GM12878 (cell line): ENCODE data around the gene ENGASE. TPM values are rescaled to one million over a fixed set of nuclear protein-coding genes. Genes with fewer than 3 reads are reported as not detected.

Experiments used
- ATAC-seq: fragments of 200-7000 bp; cut with Tn5 transposase; 3 replicates; pipeline ENCODE4 v1.9.1; 2020; ENCODE audit warnings: mild to moderate bottlenecking, moderate library complexity
- BruUV-seq: library from RNA; stranded (reverse); fragments of 400-500 nt; replicated peaks from 2 replicates; lab custom pipeline; 2021; lab: Mats Ljungman, UMichigan
- CTCF ChIA-PET: fragments of 300-600 bp; sonication (Branson Sonifier 250); formaldehyde crosslinking; extraction: SDS; loops from one replicate; lab custom pipeline; 2021; ENCODE audit warnings: inconsistent platforms; lab: Yijun Ruan, JAX
- POLR2A ChIA-PET: fragments of 350-600 bp; formaldehyde crosslinking; extraction: SDS; loops from one replicate; lab custom pipeline; 2021; ENCODE audit warnings: inconsistent platforms; lab: Charles Lee
- RAD21 ChIA-PET: fragments of 300-600 bp; sonication (Branson Sonifier 250); formaldehyde crosslinking; loops from one replicate; lab custom pipeline; 2023; ENCODE audit warnings: antibody characterized with exemption; ENCODE audit not compliant: unreplicated experiment; lab: Charles Lee
- SMC1A ChIA-PET: fragments of 300-600 bp; sonication (Branson Sonifier 250); formaldehyde crosslinking; loops from one replicate; lab custom pipeline; 2023; ENCODE audit not compliant: unreplicated experiment, uncharacterized antibody; lab: Charles Lee
- DNase-seq: peaks from one replicate; pipeline ENCODE4 v3.0.0-alpha.2; 2011; ENCODE audit warnings: low read depth, low spot score
- FAIRE-seq: peaks from 3 replicates; lab custom pipeline; 2011; peaks lifted over from hg19 to GRCh38; lab: Jason Lieb, UNC
- H2AFZ ChIP-seq: 2 replicates; pipeline ENCODE4 v1.6.0; 2011; ENCODE audit warnings: low read depth, low read length, control low read depth; ENCODE audit not compliant: control insufficient read depth
- H3K27ac ChIP-seq: 2 replicates; pipeline ENCODE4 v1.5.1; 2011; ENCODE audit warnings: control low read depth; ENCODE audit not compliant: control insufficient read depth, insufficient read depth
- H3K27me3 ChIP-seq, 2 experiments: replicated peaks in 1 of 2; 2 replicates each; pipeline versions ENCODE4 v1.6.0 to v1.6.1; 2011; ENCODE audit warnings: low read length in 1 of 2; ENCODE audit not compliant: control insufficient read depth in 2 of 2, insufficient read depth in 2 of 2
- H3K36me3 ChIP-seq, 2 experiments: 2 replicates each; pipeline ENCODE4 v1.5.1; 2011; ENCODE audit warnings: low read length in 1 of 2; ENCODE audit not compliant: control insufficient read depth in 2 of 2, insufficient read depth in 2 of 2
- H3K4me1 ChIP-seq: 2 replicates; pipeline ENCODE4 v1.6.1; 2011; ENCODE audit warnings: mild to moderate bottlenecking, low read length, moderate library complexity, mixed read lengths; ENCODE audit not compliant: control insufficient read depth, insufficient read depth
- H3K4me2 ChIP-seq: 2 replicates; pipeline ENCODE4 v1.6.0; 2011; ENCODE audit warnings: control low read depth; ENCODE audit not compliant: control insufficient read depth, insufficient read depth
- H3K4me3 ChIP-seq: fragments of 200-600 bp; sonication (generic); 2 replicates; pipeline ENCODE4 v1.5.1; 2016
- H3K79me2 ChIP-seq: 2 replicates; pipeline ENCODE4 v1.6.0; 2011; ENCODE audit warnings: low read length; ENCODE audit not compliant: control insufficient read depth, insufficient read depth
- H3K9ac ChIP-seq: 2 replicates; pipeline ENCODE4 v1.8.0; 2011; ENCODE audit warnings: low read length, control low read depth, mixed read lengths; ENCODE audit not compliant: control insufficient read depth, insufficient read depth
- H3K9me3 ChIP-seq: replicated peaks from 3 replicates; pipeline ENCODE4 v1.5.1; 2011; ENCODE audit warnings: mild to moderate bottlenecking, low read length; ENCODE audit not compliant: control insufficient read depth, insufficient read depth
- H4K20me1 ChIP-seq: 2 replicates; pipeline ENCODE4 v1.6.0; 2011; ENCODE audit not compliant: control insufficient read depth, insufficient read depth
- EED ChIP-seq: sonication (generic); IDR thresholded peaks from 2 replicates; pipeline ENCODE4 v1.6.1; 2016; ENCODE audit warnings: antibody characterized with exemption, low read depth
- WGBS: methylation state at CpG from one replicate; pipeline ENCODE4 v1.1.6; 2016; ENCODE audit warnings: low lambda C conversion rate; ENCODE audit not compliant: insufficient replicate concordance, insufficient coverage; ENCODE audit errors: missing lambda C conversion rate; 5-methylcytosine and 5-hydroxymethylcytosine counted together
- in situ Hi-C: fragments of 300-500 bp; cut with MboI; formaldehyde crosslinking; loops from 9 replicates; pipeline ENCODE4 v1.14.3; 2018; ENCODE audit warnings: mixed read lengths
- intact Hi-C: fragments of 100-400 bp; cut with micrococcal nuclease; formaldehyde crosslinking; loops from one replicate; pipeline ENCODE4 v1.14.2; 2022; ENCODE audit not compliant: unreplicated experiment
- polyA plus RNA-seq, 11 experiments: library from polyadenylated mRNA; depleted of rRNA in 4 of 11; unstranded in 6 of 11; stranded (reverse) in 5 of 11; fragments of >200 nt; fragmentation: Nextera tagmentation in 4 of 11; fragmentation: Illumina TruSeq in 1 of 11; extraction: Ambion mirVana in 4 of 11; extraction: Trizol in 1 of 11; gene quantifications; 1 replicate in 1 of 11; 2 replicates in 10 of 11; pipeline versions ENCODE4 v1.2.1 to v1.2.3, GENCODE V29; 2011 to 2016; ENCODE audit warnings: inconsistent platforms in 2 of 11, missing spikeins in 2 of 11, low read depth in 1 of 11
- total RNA-seq, 4 experiments: library from RNA; depleted of rRNA in 3 of 4; stranded (reverse); fragments of >200 nt in 3 of 4; fragmentation: Illumina TruSeq in 1 of 4; extraction: Trizol in 1 of 4; gene quantifications; 2 replicates each; pipeline versions ENCODE4 v1.2.1 to v1.2.3, GENCODE V29; 2013 to 2021
- TF ChIP-seq, protein P1 (sequence below): fragments of 450-650 bp; formaldehyde crosslinking; IDR thresholded peaks from 2 replicates; pipeline ENCODE4 v1.4.0; 2020; ENCODE audit warnings: mild to moderate bottlenecking, moderate library complexity

The ENGASE gene
- total and polyA plus RNA-seq, 10 of the 15 experiments (the other 5 are each of a cell fraction or from before 2014, with no cell fraction given) = 0.18 to 28.9 (median 10.5) TPM

GRCh38 chr17:79079421-79080200 lies 5.0 kb downstream of the ENGASE start:
- no peak overlapping the region for H3K9ac ChIP-seq
- H3K27me3 ChIP-seq = no peaks in the 10 kb centered on the region
- ATAC-seq (no peak), DNase-seq (no peak)
- no peak overlapping the region for H2AFZ ChIP-seq
- CTCF ChIA-PET = no interaction called here
- RAD21 ChIA-PET = interaction anchor here (0.6 kb wide), 1 partner anchor 97 kb away, joined by 5 read pairs; no protein-coding TSS in a partner anchor
- no peak overlapping the region for H3K4me2 ChIP-seq
- H3K27ac ChIP-seq = no peak overlapping the region
- WGBS = 96% methylated on average over 22 of the region's 22 CpGs
- SMC1A ChIA-PET = no interaction called here
- peaks cover 3% of the 10 kb centered on the region; the same call in 1 of the 2 replicates for H4K20me1 ChIP-seq
- no peaks in the 10 kb centered on the region; a peak in 2 of 4 replicates for H3K36me3 ChIP-seq
- no peak overlapping the region for H3K4me3 ChIP-seq
- POLR2A ChIA-PET = interaction anchor here (0.5 kb wide), 1 partner anchor 18 kb away, joined by 3 read pairs; no protein-coding TSS in a partner anchor
- in situ Hi-C loops = loop anchor here (5.0 kb wide), 1 partner anchor 313 kb away; no protein-coding TSS in a partner anchor
- H3K4me1 ChIP-seq = peaks cover 5% of the 10 kb centered on the region
- no TSS peak for BruUV-seq
- no peak for TF ChIP-seq EED
- TF ChIP-seq, protein P1, sequence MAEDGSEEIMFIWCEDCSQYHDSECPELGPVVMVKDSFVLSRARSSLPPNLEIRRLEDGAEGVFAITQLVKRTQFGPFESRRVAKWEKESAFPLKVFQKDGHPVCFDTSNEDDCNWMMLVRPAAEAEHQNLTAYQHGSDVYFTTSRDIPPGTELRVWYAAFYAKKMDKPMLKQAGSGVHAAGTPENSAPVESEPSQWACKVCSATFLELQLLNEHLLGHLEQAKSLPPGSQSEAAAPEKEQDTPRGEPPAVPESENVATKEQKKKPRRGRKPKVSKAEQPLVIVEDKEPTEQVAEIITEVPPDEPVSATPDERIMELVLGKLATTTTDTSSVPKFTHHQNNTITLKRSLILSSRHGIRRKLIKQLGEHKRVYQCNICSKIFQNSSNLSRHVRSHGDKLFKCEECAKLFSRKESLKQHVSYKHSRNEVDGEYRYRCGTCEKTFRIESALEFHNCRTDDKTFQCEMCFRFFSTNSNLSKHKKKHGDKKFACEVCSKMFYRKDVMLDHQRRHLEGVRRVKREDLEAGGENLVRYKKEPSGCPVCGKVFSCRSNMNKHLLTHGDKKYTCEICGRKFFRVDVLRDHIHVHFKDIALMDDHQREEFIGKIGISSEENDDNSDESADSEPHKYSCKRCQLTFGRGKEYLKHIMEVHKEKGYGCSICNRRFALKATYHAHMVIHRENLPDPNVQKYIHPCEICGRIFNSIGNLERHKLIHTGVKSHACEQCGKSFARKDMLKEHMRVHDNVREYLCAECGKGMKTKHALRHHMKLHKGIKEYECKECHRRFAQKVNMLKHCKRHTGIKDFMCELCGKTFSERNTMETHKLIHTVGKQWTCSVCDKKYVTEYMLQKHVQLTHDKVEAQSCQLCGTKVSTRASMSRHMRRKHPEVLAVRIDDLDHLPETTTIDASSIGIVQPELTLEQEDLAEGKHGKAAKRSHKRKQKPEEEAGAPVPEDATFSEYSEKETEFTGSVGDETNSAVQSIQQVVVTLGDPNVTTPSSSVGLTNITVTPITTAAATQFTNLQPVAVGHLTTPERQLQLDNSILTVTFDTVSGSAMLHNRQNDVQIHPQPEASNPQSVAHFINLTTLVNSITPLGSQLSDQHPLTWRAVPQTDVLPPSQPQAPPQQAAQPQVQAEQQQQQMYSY (CRISPR knock-in tag) = no peak
- TF ChIP-seq, all 136 proteins: peak for 0
- FAIRE-seq = no peak
- no peaks in the 10 kb centered on the region for H3K9me3 ChIP-seq
- intact Hi-C loops = no loop called here
- peaks cover 4% of the 10 kb centered on the region for H3K79me2 ChIP-seq
